Measurements from ENCODE around the gene CDC40.

Gene CDC40

GRCh38 chr6:110221738-110222137 is 41.5 kb downstream of the CDC40 start:
- no peaks in the 10 kb centered on the region for H3K9me3 ChIP-seq (ENCODE audit: insufficient read depth, low read length)
- TF ChIP-seq EZH2phosphoT487 (conservative IDR thresholded peaks at IDR 0.05; ENCODE audit: low read length) (no peak), CTCF (IDR thresholded peaks at IDR 0.05; ENCODE audit: insufficient read depth, low read length, poor library complexity, severe bottlenecking) (no peak)
- no peaks in the 10 kb centered on the region for H3K79me2 ChIP-seq (ENCODE audit: insufficient read depth, low read length)
- H3K4me2 ChIP-seq (ENCODE audit: low read depth, low read length, poor library complexity, severe bottlenecking): no peak overlapping the region
- H3K27ac ChIP-seq (ENCODE audit: low read depth, low read length): no peak overlapping the region
- H3K27me3 ChIP-seq (ENCODE audit: low read length): no peaks in the 10 kb centered on the region
- peaks cover 33% of the 10 kb centered on the region; the same call in 1 of the 2 replicates for H3K36me3 ChIP-seq (ENCODE audit: low read length)
- H3F3A ChIP-seq (ENCODE audit: insufficient read depth): no peaks in the 10 kb centered on the region
- no peak overlapping the region for H3K4me3 ChIP-seq (ENCODE audit: insufficient read depth, low read length, poor library complexity, severe bottlenecking)
- no peaks in the 10 kb centered on the region for H3K9me2 ChIP-seq (replicated peaks; ENCODE audit: insufficient read depth, low read length)
- H3K9ac ChIP-seq (ENCODE audit: low read length): no peak overlapping the region
- H4K20me1 ChIP-seq (ENCODE audit: low read depth, low read length): no peaks in the 10 kb centered on the region
- no peak overlapping the region for H2AFZ ChIP-seq (ENCODE audit: low read depth, low read length, severe bottlenecking)

GRCh38 chr6:110226261-110226660 is 46.0 kb downstream of the CDC40 start:
- Histone ChIP-seq H3K36me3 (ENCODE audit: low read length) (peaks cover 35% of the 10 kb centered on the region; the same call in 1 of the 2 replicates), H3F3A (ENCODE audit: insufficient read depth) (no peaks in the 10 kb centered on the region), H3K9me2 (replicated peaks; ENCODE audit: insufficient read depth, low read length) (no peaks in the 10 kb centered on the region), H3K4me2 (ENCODE audit: low read depth, low read length, poor library complexity, severe bottlenecking) (no peak overlapping the region), H3K27ac (ENCODE audit: low read depth, low read length) (no peak overlapping the region), H4K20me1 (ENCODE audit: low read depth, low read length) (no peaks in the 10 kb centered on the region), H2AFZ (ENCODE audit: low read depth, low read length, severe bottlenecking) (no peak overlapping the region), H3K9ac (ENCODE audit: low read length) (no peak overlapping the region), H3K4me3 (ENCODE audit: insufficient read depth, low read length, poor library complexity, severe bottlenecking) (no peak overlapping the region), H3K27me3 (ENCODE audit: low read length) (no peaks in the 10 kb centered on the region), H3K9me3 (ENCODE audit: insufficient read depth, low read length) (no peaks in the 10 kb centered on the region), H3K79me2 (ENCODE audit: insufficient read depth, low read length) (no peaks in the 10 kb centered on the region)
- TF ChIP-seq CTCF (IDR thresholded peaks at IDR 0.05; ENCODE audit: insufficient read depth, low read length, poor library complexity, severe bottlenecking): no peak
- TF ChIP-seq EZH2phosphoT487 (conservative IDR thresholded peaks at IDR 0.05; ENCODE audit: low read length): no peak

GRCh38 chr6:110232450-110232849 is 52.2 kb downstream of the CDC40 start:
- H3K9me3 ChIP-seq (ENCODE audit: insufficient read depth, low read length): no peaks in the 10 kb centered on the region

More at GRCh38 chr6:110232450-110232849, 52.2 kb downstream of the CDC40 start:
- no peaks in the 10 kb centered on the region for H3K79me2 ChIP-seq (ENCODE audit: insufficient read depth, low read length)
- no peak overlapping the region for H3K27ac ChIP-seq (ENCODE audit: low read depth, low read length)
- H3K36me3 ChIP-seq (ENCODE audit: low read length): peaks cover 22% of the 10 kb centered on the region; the same call in 1 of the 2 replicates
- H3F3A ChIP-seq (ENCODE audit: insufficient read depth): no peaks in the 10 kb centered on the region
- no peak overlapping the region for H3K4me3 ChIP-seq (ENCODE audit: insufficient read depth, low read length, poor library complexity, severe bottlenecking)
- H3K4me2 ChIP-seq (ENCODE audit: low read depth, low read length, poor library complexity, severe bottlenecking): no peak overlapping the region
- no peak overlapping the region for H2AFZ ChIP-seq (ENCODE audit: low read depth, low read length, severe bottlenecking)
- H3K27me3 ChIP-seq (ENCODE audit: low read length): no peaks in the 10 kb centered on the region
- TF ChIP-seq CTCF (IDR thresholded peaks at IDR 0.05; ENCODE audit: insufficient read depth, low read length, poor library complexity, severe bottlenecking) (no peak), EZH2phosphoT487 (conservative IDR thresholded peaks at IDR 0.05; ENCODE audit: low read length) (no peak)
- no peaks in the 10 kb centered on the region for H3K9me2 ChIP-seq (replicated peaks; ENCODE audit: insufficient read depth, low read length)
- H4K20me1 ChIP-seq (ENCODE audit: low read depth, low read length): no peaks in the 10 kb centered on the region
- no peak overlapping the region for H3K9ac ChIP-seq (ENCODE audit: low read length)

Measured in SU-DHL-6 (cell line).